Endothelial cell of umbilical vein (primary cell): ENCODE measurements around the gene HELZ2. TPM values are rescaled to one million over a fixed set of nuclear protein-coding genes. Genes with fewer than 3 reads are reported as not detected.

Experiments used
- BruUV-seq: library from RNA; stranded (reverse); fragments of 400-500 nt; replicated peaks from 2 replicates; lab custom pipeline; 2021; lab: Mats Ljungman, UMichigan
- CTCF ChIA-PET: fragments of 300-600, 350-600 bp; sonication (Branson Sonifier 250); formaldehyde crosslinking; loops from one replicate; lab custom pipeline; 2021; ENCODE audit warnings: antibody characterized with exemption, inconsistent platforms; lab: Charles Lee
- POLR2A ChIA-PET: fragments of 300-600, 350-600 bp; sonication (Branson Sonifier 250); formaldehyde crosslinking; loops from one replicate; lab custom pipeline; 2021; ENCODE audit warnings: antibody characterized with exemption, inconsistent platforms; lab: Charles Lee
- DNase-seq: peaks from one replicate; pipeline ENCODE4 v3.0.0-alpha.2; 2011; ENCODE audit warnings: low read depth, low spot score
- FAIRE-seq: peaks from 2 replicates; lab custom pipeline; 2011; peaks lifted over from hg19 to GRCh38; lab: Jason Lieb, UNC
- H2AFZ ChIP-seq: 2 replicates; pipeline ENCODE4 v1.6.0; 2012; ENCODE audit warnings: low read depth, low read length, control low read depth, inconsistent platforms
- H3K27ac ChIP-seq: 2 replicates; pipeline ENCODE4 v1.5.1; 2011; ENCODE audit warnings: low read depth, mild to moderate bottlenecking, control low read depth, low read length, moderate library complexity; ENCODE audit not compliant: insufficient read depth
- H3K27me3 ChIP-seq, 2 experiments: 2 replicates each; pipeline versions ENCODE4 v1.6.0 to v1.6.1; 2011; ENCODE audit warnings: low read length in 2 of 2, mixed read lengths in 1 of 2; ENCODE audit not compliant: control insufficient read depth in 2 of 2, insufficient read depth in 2 of 2
- H3K36me3 ChIP-seq, 2 experiments: 2 replicates in 1 of 2; 3 replicates in 1 of 2; pipeline ENCODE4 v1.5.1; 2011; ENCODE audit warnings: low read length in 2 of 2, mild to moderate bottlenecking in 1 of 2, moderate library complexity in 1 of 2; ENCODE audit not compliant: control insufficient read depth in 2 of 2, insufficient read depth in 2 of 2; ENCODE audit errors: extremely low read depth in 1 of 2
- H3K4me1 ChIP-seq: 3 replicates; pipeline ENCODE4 v1.5.1; 2011; ENCODE audit warnings: mild to moderate bottlenecking, low read length; ENCODE audit not compliant: control insufficient read depth, insufficient read depth; ENCODE audit errors: extremely low read depth
- H3K4me2 ChIP-seq: 2 replicates; pipeline ENCODE4 v1.6.1; 2011; ENCODE audit warnings: low read length, control low read depth, mixed read lengths; ENCODE audit not compliant: insufficient read depth
- H3K4me3 ChIP-seq, 3 experiments: fragments of 200-600 bp in 1 of 3; sonication (generic), shearing (Covaris generic) in 1 of 3; replicated peaks in 1 of 3; 2 replicates each; pipeline ENCODE4 v1.5.1; 2011 to 2016; ENCODE audit warnings: control low read depth in 3 of 3, low read length in 3 of 3, mild to moderate bottlenecking in 2 of 3, inconsistent platforms in 1 of 3, low read depth in 1 of 3, moderate library complexity in 1 of 3; ENCODE audit not compliant: insufficient read depth in 1 of 3
- H3K79me2 ChIP-seq: 2 replicates; pipeline ENCODE4 v1.6.0; 2012; ENCODE audit warnings: low read length, inconsistent platforms; ENCODE audit not compliant: control insufficient read depth, insufficient read depth
- H3K9ac ChIP-seq: replicated peaks from 2 replicates; pipeline ENCODE3; 2011; ENCODE audit warnings: low read length, control low read depth; ENCODE audit not compliant: insufficient read depth; ENCODE audit errors: extremely low read depth
- H3K9me1 ChIP-seq: replicated peaks from 3 replicates; pipeline ENCODE4 v1.6.0; 2011; ENCODE audit warnings: mild to moderate bottlenecking, low read length; ENCODE audit not compliant: control insufficient read depth, insufficient read depth; ENCODE audit errors: extremely low read depth
- H3K9me3 ChIP-seq: replicated peaks from 2 replicates; pipeline ENCODE4 v1.5.1; 2012; ENCODE audit warnings: low read length, inconsistent platforms; ENCODE audit not compliant: control insufficient read depth, insufficient read depth
- H4K20me1 ChIP-seq: replicated peaks from 2 replicates; pipeline ENCODE3; 2011; ENCODE audit warnings: mild to moderate bottlenecking, low read length; ENCODE audit not compliant: control insufficient read depth, insufficient read depth; ENCODE audit errors: extremely low read depth
- EZH2 ChIP-seq: IDR thresholded peaks from 2 replicates; pipeline ENCODE4 v1.6.1; 2012; ENCODE audit warnings: borderline replicate concordance, low read depth, mild to moderate bottlenecking, moderate library complexity, low read length, inconsistent platforms; ENCODE audit not compliant: severe bottlenecking
- FOS ChIP-seq: IDR thresholded peaks from 2 replicates; pipeline ENCODE4 v1.6.1; 2011; ENCODE audit warnings: mild to moderate bottlenecking, low read length, moderate library complexity, borderline replicate concordance; ENCODE audit not compliant: insufficient read depth
- GATA2 ChIP-seq: IDR thresholded peaks from 2 replicates; pipeline ENCODE4 v1.7.0; 2011; ENCODE audit warnings: low read depth, mild to moderate bottlenecking, moderate library complexity, mixed read lengths, low read length; ENCODE audit not compliant: insufficient read length, insufficient read depth
- JUN ChIP-seq: IDR thresholded peaks from 2 replicates; pipeline ENCODE4 v1.6.1; 2011; ENCODE audit warnings: borderline replicate concordance, low read depth; ENCODE audit not compliant: insufficient read length, insufficient read depth
- MYC ChIP-seq: IDR thresholded peaks from one replicate; pipeline ENCODE4 v1.6.1; 2011; ENCODE audit warnings: mild to moderate bottlenecking, low read depth, low read length
- POLR2A ChIP-seq: IDR thresholded peaks from 2 replicates; pipeline ENCODE4 v1.6.1; 2012; ENCODE audit warnings: low read depth, mild to moderate bottlenecking, control low read depth, low read length
- POLR2AphosphoS5 ChIP-seq: IDR thresholded peaks from 2 replicates; pipeline ENCODE4 v1.6.1; 2012; ENCODE audit warnings: low read depth, mild to moderate bottlenecking, control low read depth, low read length, moderate library complexity; ENCODE audit not compliant: insufficient read depth
- dilution Hi-C: fragments of 300-500 bp; cut with MboI; formaldehyde crosslinking; loops from one replicate; pipeline ENCODE4 v1.15.0; 2019; ENCODE audit warnings: low sequenced_read_pairs; ENCODE audit not compliant: extremely low pct_ligation_motif_present
- intact Hi-C: fragments of 100-400 bp; cut with micrococcal nuclease; formaldehyde crosslinking; loops from one replicate; pipeline ENCODE4 v1.10.0; 2022
- polyA plus RNA-seq, 4 experiments: library from polyadenylated mRNA; depleted of rRNA in 3 of 4; stranded (reverse) in 3 of 4; unstranded in 1 of 4; fragments of >200 nt; gene quantifications; 2 replicates each; pipeline versions ENCODE4 v1.2.1 to v1.2.3, GENCODE V29; 2011 to 2012; ENCODE audit warnings: missing spikeins in 1 of 4
- total RNA-seq: library from RNA; stranded (reverse); gene quantifications from 2 replicates; pipeline ENCODE4 v1.2.3, GENCODE V29; 2021
- TF ChIP-seq, protein P1 (sequence below), 2 donors: IDR thresholded peaks; 1 replicate in 1 of 2; 2 replicates in 1 of 2; pipeline ENCODE4 v1.5.1; 2011; ENCODE audit warnings: low read length in 2 of 2, mild to moderate bottlenecking in 2 of 2, moderate library complexity in 2 of 2, control low read depth in 1 of 2, inconsistent platforms in 1 of 2, low read depth in 1 of 2; ENCODE audit not compliant: insufficient read depth in 1 of 2; ENCODE audit errors: extremely low read depth in 1 of 2
- TF ChIP-seq, protein P2 (sequence below): IDR thresholded peaks from 2 replicates; pipeline ENCODE4 v1.6.1; 2011; ENCODE audit not compliant: insufficient read depth, insufficient read length

Gene HELZ2
- total and polyA plus RNA-seq, 2 donors (not counting 3 experiments of a cell fraction or from before 2014, with no cell fraction given), result 10.6 to 33.2 TPM

DNA sequence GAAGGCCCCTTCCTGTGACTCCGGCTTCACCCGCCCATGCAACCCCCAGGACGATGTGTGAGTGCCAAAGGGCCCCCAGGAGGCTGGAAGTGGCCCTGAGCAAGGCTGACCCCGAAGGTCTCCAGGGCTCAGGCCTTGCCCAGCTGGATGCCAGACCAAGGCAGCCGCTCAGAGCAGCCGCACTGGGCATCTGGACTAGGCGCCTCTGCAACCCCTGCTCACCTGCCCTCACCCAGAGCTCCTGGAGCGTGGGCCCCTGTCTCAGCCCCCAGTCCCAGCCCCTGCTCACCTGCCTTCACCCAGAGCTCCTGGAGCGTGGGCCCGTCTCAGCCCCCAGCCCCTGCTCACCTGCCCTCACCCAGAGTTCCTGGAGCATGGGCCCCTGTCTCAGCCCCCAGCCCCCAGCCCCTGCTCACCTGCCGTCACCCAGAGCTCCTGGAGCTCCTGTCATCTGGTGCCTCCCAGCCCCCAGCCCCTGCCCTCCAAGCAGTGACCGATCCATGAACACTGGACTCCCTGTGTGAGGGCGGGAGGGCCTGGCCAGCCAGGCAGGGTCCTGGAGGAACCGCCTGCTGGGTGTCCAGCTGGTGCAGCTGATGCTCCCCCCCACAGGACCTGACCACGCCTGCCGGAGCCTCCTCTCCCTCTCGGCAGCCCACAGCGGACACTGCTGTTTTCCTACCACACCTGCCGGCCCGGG is 27.6 kb downstream of the HELZ2 start:
- intact Hi-C loops, result no loop called here
- DNase-seq (no peak), FAIRE-seq (no peak)
- no peaks in the 10 kb centered on the region for H4K20me1 ChIP-seq
- no peaks in the 10 kb centered on the region for H3K9me3 ChIP-seq
- no peaks in the 10 kb centered on the region for H3K27me3 ChIP-seq
- no peaks in the 10 kb centered on the region for H3K4me1 ChIP-seq
- no peaks in the 10 kb centered on the region for H3K79me2 ChIP-seq
- BruUV-seq, result no TSS peak
- POLR2A ChIA-PET, result no interaction called here
- no peak overlapping the region for H3K4me2 ChIP-seq
- no peaks in the 10 kb centered on the region for H3K36me3 ChIP-seq
- dilution Hi-C loops, result no loop called here
- no peak overlapping the region for H3K27ac ChIP-seq
- CTCF ChIA-PET, result interaction anchor here (1.1 to 1.9 kb wide), 2 partner anchors 8 to 43 kb away, joined by 3 to 12 read pairs; partner anchors contain the start of gene PTK6
- no peaks in the 10 kb centered on the region for H3K9me1 ChIP-seq
- no peak overlapping the region for H3K9ac ChIP-seq
- no peak for TF ChIP-seq EZH2
- TF ChIP-seq, protein P1, sequence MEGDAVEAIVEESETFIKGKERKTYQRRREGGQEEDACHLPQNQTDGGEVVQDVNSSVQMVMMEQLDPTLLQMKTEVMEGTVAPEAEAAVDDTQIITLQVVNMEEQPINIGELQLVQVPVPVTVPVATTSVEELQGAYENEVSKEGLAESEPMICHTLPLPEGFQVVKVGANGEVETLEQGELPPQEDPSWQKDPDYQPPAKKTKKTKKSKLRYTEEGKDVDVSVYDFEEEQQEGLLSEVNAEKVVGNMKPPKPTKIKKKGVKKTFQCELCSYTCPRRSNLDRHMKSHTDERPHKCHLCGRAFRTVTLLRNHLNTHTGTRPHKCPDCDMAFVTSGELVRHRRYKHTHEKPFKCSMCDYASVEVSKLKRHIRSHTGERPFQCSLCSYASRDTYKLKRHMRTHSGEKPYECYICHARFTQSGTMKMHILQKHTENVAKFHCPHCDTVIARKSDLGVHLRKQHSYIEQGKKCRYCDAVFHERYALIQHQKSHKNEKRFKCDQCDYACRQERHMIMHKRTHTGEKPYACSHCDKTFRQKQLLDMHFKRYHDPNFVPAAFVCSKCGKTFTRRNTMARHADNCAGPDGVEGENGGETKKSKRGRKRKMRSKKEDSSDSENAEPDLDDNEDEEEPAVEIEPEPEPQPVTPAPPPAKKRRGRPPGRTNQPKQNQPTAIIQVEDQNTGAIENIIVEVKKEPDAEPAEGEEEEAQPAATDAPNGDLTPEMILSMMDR (IDR thresholded peaks at IDR 0.05; ENCODE audit: extremely low read depth in 1 of 2, insufficient read depth in 1 of 2, low read depth in 1 of 2, low read length in 2 of 2), result no peak
- TF ChIP-seq POLR2A, result no peak
- no peak for TF ChIP-seq GATA2
- TF ChIP-seq JUN, result no peak
- no peak for TF ChIP-seq POLR2AphosphoS5
- no peak for TF ChIP-seq FOS
- no peak for TF ChIP-seq MYC
- TF ChIP-seq, protein P2, sequence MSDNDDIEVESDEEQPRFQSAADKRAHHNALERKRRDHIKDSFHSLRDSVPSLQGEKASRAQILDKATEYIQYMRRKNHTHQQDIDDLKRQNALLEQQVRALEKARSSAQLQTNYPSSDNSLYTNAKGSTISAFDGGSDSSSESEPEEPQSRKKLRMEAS, result no peak
- H3K4me3 ChIP-seq, result no peak overlapping the region
- no peak overlapping the region for H2AFZ ChIP-seq
